Uterus (tissue), 4 donors: ENCODE measurements around the gene CECR2. TPM values are rescaled to one million over a fixed set of nuclear protein-coding genes. Genes with fewer than 3 reads are reported as not detected.
A peak's percentile ranks its signal among the peaks of the same experiment; 100 is the strongest.

Experiments
- DNase-seq, 2 donors: peaks; one replicate each; pipeline ENCODE4 v3.0.0-alpha.2; 2019 to 2020
- H3K27ac ChIP-seq, 2 donors: fragments of 200-600 bp; sonication (generic); 1 replicate in 1 of 2; 2 replicates in 1 of 2; pipeline ENCODE4 v1.5.1; 2016 to 2018
- H3K27me3 ChIP-seq, 2 donors: fragments of 200-600 bp; sonication (generic); one replicate each; pipeline ENCODE4 v1.5.1; 2018 to 2019; ENCODE audit warnings: control low read depth in 1 of 2
- H3K36me3 ChIP-seq, 2 donors: fragments of 200-600 bp; sonication (generic); one replicate each; pipeline ENCODE4 v1.5.1; 2019; ENCODE audit warnings: control low read depth in 1 of 2
- H3K4me1 ChIP-seq, 2 donors: fragments of 200-600 bp; sonication (generic); one replicate each; pipeline ENCODE4 v1.5.1; 2018 to 2019; ENCODE audit warnings: control low read depth in 1 of 2
- H3K4me3 ChIP-seq, 2 donors: fragments of 200-600 bp; sonication (generic); 1 replicate in 1 of 2; 2 replicates in 1 of 2; pipeline ENCODE4 v1.5.1; 2018 to 2019; ENCODE audit warnings: mild to moderate bottlenecking in 1 of 2
- H3K9me3 ChIP-seq, 2 donors: fragments of 200-600 bp; sonication (generic); one replicate each; pipeline ENCODE4 v1.5.1; 2019; ENCODE audit warnings: control low read depth in 1 of 2
- CTCF ChIP-seq, 4 experiments: fragments of 200-600 bp in 2 of 4; fragments of 450-650 bp in 2 of 4; sonication (generic) in 2 of 4; IDR thresholded peaks; one replicate each; pipeline ENCODE4 v1.5.1; 2016 to 2019; ENCODE audit warnings: antibody characterized with exemption in 4 of 4, mild to moderate bottlenecking in 2 of 4, moderate library complexity in 1 of 4
- POLR2A ChIP-seq, 2 donors: fragments of 450-650 bp; IDR thresholded peaks; one replicate each; pipeline ENCODE4 v1.6.1; 2016; ENCODE audit warnings: antibody characterized with exemption in 2 of 2, mild to moderate bottlenecking in 1 of 2, moderate library complexity in 1 of 2
- intact Hi-C: fragments of 100-400 bp; cut with DNase I; formaldehyde crosslinking; loops from one replicate; pipeline ENCODE4 v1.15.1; 2023; ENCODE audit warnings: low total_unique reads
- total RNA-seq, 4 donors: library from RNA; depleted of rRNA in 3 of 4; stranded (reverse); fragments of >200 nt in 3 of 4; gene quantifications; one replicate each; pipeline versions ENCODE4 v1.1.0 to v1.2.4, GENCODE V29; 2014 to 2023
- donor health status: DM: yes; HTN: yes; CAD: no.

CECR2 gene
- total RNA-seq, 4 donors from 2014 or later, result under 0.01 to 6.3 (median 3.8) TPM

- H3K4me1 ChIP-seq, result no peaks in the 10 kb centered on the region
- intact Hi-C loops, result no loop called here
- no peaks in the 10 kb centered on the region for H3K27me3 ChIP-seq
- no peaks in the 10 kb centered on the region for H3K9me3 ChIP-seq
- DNase-seq, result no peak
- H3K36me3 ChIP-seq, result no peaks in the 10 kb centered on the region
- H3K4me3 ChIP-seq, result no peak overlapping the region
- H3K27ac ChIP-seq, result no peak overlapping the region
- TF ChIP-seq CTCF (IDR thresholded peaks at IDR 0.05) (no peak), POLR2A (IDR thresholded peaks at IDR 0.05) (no peak)
Measured at GRCh38 chr22:17470880-17471500, 101.7 kb downstream of the CECR2 start.

- Histone ChIP-seq H3K4me1 (no peaks in the 10 kb centered on the region), H3K27ac (no peak overlapping the region), H3K4me3 (no peak overlapping the region), H3K36me3 (no peaks in the 10 kb centered on the region), H3K27me3 (no peaks in the 10 kb centered on the region), H3K9me3 (no peaks in the 10 kb centered on the region)
- DNase-seq, result no peak
- intact Hi-C loops, result no loop called here
- TF ChIP-seq CTCF (IDR thresholded peaks at IDR 0.05) (no peak), POLR2A (IDR thresholded peaks at IDR 0.05) (no peak)
Measured at GRCh38 chr22:17471886-17472535, 102.8 kb downstream of the CECR2 start.

- no peaks in the 10 kb centered on the region for H3K27me3 ChIP-seq
- TF ChIP-seq CTCF (IDR thresholded peaks at IDR 0.05), result no peak
- no peak for TF ChIP-seq POLR2A (IDR thresholded peaks at IDR 0.05)
- DNase-seq, result no peak
- no peak overlapping the region for H3K4me3 ChIP-seq
- intact Hi-C loops, result no loop called here
- no peaks in the 10 kb centered on the region for H3K4me1 ChIP-seq
- H3K27ac ChIP-seq, result no peak overlapping the region
- no peaks in the 10 kb centered on the region for H3K9me3 ChIP-seq
- no peaks in the 10 kb centered on the region for H3K36me3 ChIP-seq
Measured at GRCh38 chr22:17472932-17473331, 103.7 kb downstream of the CECR2 start.

GRCh38 chr22:17475318-17476230 is 106.3 kb downstream of the CECR2 start:
- DNase-seq, result no peak
- intact Hi-C loops, result no loop called here
- no peaks in the 10 kb centered on the region for H3K4me1 ChIP-seq
- no peaks in the 10 kb centered on the region for H3K9me3 ChIP-seq
- no peak overlapping the region for H3K4me3 ChIP-seq
- TF ChIP-seq POLR2A (IDR thresholded peaks at IDR 0.05) (no peak), CTCF (IDR thresholded peaks at IDR 0.05) (no peak)
- H3K27me3 ChIP-seq, result no peaks in the 10 kb centered on the region
- H3K27ac ChIP-seq, result no peak overlapping the region
- H3K36me3 ChIP-seq, result no peaks in the 10 kb centered on the region

- no peak overlapping the region for H3K4me3 ChIP-seq
- intact Hi-C loops, result no loop called here
- no peak for TF ChIP-seq CTCF (IDR thresholded peaks at IDR 0.05)
- no peak for TF ChIP-seq POLR2A (IDR thresholded peaks at IDR 0.05)
Measured at GRCh38 chr22:17476838-17477237, 107.6 kb downstream of the CECR2 start.

More at GRCh38 chr22:17476838-17477237, 107.6 kb downstream of the CECR2 start:
- H3K27ac ChIP-seq, result peak overlapping the region in 1 of 2 donors; percentile 29
- H3K36me3 ChIP-seq, result no peaks in the 10 kb centered on the region
- no peaks in the 10 kb centered on the region for H3K27me3 ChIP-seq
- H3K9me3 ChIP-seq, result no peaks in the 10 kb centered on the region
- DNase-seq, result no peak
- no peaks in the 10 kb centered on the region for H3K4me1 ChIP-seq
